ENCODE results near the gene BMF.
A peak's percentile ranks its signal among the peaks of the same experiment; 100 is the strongest.
"Not testable (repeated sequence)": the region's sequence is repeated elsewhere in the genome, so short reads cannot be mapped to it uniquely, and the experiment has no call there.

The BMF gene

GRCh38 chr15:40087991-40088928 is 20.4 kb downstream of the BMF start:
- DNase-seq (ENCODE audit: low spot score), result no peak

- DNase-seq (ENCODE audit: low spot score), result no peak
Observed at GRCh38 chr15:40087068-40087810, 21.4 kb downstream of the BMF start.

GRCh38 chr15:40085266-40085665 is 23.4 kb downstream of the BMF start:
- no peak for DNase-seq (ENCODE audit: low spot score)

DNA sequence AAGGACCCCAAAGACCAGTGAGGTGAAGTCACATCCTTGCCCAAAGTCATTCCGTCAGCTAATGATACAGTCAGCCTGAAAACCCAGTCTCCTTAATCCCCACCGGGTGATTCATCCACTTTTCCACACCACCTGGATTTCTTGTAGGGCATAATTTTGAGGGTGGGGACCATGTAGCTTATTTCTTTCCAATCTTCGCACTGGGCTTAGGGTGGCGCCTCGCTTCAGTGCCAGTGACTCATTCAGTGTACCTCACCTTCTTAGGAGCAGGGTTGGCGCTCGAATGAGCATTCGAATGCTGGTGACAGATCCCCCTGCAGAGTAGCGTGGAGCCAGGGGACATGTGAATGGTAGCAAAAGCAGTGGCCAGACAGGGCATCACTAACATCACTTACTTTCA is 24.0 kb downstream of the BMF start:
- no peak for DNase-seq (ENCODE audit: low spot score)

GRCh38 chr15:40082195-40082883 is 26.3 kb downstream of the BMF start:
- no peak for DNase-seq (ENCODE audit: low spot score)

- DNase-seq (ENCODE audit: low spot score), result peak; percentile 94
Observed at GRCh38 chr15:40081691-40082194, 26.9 kb downstream of the BMF start.

GRCh38 chr15:40080847-40081246 is 27.8 kb downstream of the BMF start:
- DNase-seq (ENCODE audit: low spot score), result no peak

DNA sequence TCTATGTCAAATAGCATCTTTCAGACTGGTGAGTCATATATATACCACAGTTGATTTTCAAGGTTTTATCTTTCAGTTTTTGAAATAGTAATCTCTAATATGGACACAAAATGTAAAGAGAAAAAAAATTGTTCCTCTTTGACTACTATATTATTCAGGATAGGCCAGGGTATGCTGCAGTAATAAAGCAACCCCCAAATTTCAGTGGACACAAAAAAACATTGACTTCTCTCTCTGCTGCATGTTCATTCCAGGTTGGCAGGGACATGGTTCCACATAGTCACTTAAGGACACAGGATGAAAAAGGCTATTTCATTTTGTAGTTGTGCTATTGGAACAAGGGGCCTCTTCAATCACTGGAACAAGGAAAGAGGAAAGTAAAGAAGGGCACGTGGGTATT is 28.6 kb downstream of the BMF start:
- no peak for DNase-seq (ENCODE audit: low spot score)

DNA sequence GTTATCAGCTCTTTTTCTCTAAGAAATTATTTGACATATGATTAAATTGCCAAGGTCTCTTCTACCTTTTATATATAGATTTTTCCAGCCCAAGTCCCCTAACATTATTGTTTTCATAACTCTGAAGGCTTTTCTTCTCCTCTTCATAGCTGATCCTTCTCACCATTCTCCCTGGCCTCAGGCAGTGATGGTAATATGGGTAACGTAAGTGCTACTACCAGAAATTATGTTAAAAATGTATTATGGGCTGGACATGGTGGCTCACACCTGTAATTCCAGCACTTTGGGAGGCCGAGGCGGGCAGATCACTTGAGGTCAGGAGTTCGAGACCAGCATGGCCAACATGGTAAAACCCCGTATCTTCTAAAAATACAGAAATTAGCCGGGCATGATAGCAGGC is 29.2 kb downstream of the BMF start:
- DNase-seq (ENCODE audit: low spot score), result no peak

- no peak for DNase-seq (ENCODE audit: low spot score)
Observed at GRCh38 chr15:40075298-40076044, 33.2 kb downstream of the BMF start.

DNA sequence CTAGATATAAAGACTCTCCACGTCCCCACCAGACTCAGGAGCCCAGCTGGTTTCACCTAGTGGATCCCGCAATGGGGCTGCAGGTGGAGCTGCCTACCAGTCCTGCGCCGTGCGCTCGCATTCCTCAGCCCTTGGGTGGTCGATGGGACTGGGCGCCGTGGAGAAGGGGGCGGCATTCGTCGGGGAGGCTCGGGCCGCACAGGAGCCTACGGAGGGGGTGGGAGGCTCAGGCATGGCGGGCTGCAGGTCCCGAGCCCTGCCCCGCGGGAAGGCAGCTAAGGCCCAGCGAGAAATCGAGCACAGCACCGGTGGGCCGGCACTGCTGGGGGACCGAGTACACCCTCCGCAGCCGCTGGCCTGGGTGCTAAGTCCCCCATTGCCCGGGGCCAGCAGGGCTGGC is 34.0 kb downstream of the BMF start:
- not testable (repeated sequence) for DNase-seq (ENCODE audit: low spot score)

DNA sequence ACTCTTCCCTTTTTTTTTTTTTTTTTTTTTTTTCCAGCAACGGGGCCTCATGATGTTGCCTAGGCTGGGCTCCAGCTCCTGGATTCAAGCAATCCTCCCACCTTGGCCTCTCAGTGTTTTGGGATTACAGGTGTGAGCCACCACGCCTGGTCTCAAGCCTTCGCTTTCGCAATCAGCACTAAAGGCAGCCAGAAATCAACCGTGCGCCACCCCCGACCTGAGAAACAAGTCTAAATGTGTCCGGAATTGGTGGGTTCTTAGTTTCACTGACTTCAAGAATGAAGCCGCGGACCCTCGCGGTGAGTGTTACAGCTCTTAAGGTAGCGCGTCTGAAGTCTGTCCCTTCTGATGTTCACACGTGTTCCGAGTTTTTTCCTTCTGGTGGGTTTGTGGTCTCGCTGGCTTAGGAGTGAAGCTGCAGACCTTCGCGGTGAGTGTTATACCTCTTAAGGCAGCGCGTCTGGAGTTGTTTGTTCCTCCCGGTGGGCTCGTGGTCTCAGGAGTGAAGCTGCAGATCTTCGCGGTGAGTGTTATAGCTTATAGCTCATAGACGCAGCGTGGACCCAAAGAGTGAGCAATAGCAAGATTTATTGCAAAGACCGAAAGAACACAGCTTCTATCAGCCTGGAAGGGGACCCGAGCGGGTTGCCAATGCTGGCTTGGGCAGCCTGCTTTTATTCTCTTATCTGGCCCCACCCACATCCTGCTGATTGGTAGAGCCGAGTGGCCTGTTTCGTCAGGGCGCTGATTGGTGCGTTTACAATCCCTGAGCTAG is 34.8 kb downstream of the BMF start:
- not testable (repeated sequence) for DNase-seq (ENCODE audit: low spot score)

- DNase-seq (ENCODE audit: low spot score), result no peak
Observed at GRCh38 chr15:40072216-40072990, 36.3 kb downstream of the BMF start.

DNA sequence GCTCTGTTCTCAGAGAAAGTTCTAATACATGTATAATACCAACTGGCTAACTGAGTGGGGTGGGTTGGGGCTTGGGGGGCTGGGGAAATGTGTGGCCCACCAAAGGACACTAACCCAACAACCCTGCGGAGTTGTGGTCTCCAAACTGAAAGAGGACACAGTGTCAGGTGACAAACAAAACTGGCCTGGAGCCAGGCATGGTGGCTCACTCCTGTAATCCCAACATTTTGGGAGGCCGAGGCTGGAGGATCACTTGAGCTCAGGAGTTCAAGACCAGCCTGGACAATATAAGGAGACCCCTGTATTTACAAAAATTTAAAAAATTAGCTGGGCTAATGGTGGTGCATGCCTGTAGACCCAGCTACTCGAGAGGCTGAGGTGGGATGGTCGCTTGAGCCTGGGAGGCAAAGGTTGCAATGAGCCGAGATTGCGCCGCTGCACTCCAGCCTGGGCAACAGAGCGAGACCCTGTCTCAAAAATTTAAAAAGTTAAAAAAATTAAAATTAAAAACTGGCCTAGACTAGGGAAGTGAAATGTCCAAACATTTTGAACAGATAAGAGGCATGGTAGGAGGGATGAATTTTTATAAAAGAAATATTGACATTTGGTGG is 38.0 kb downstream of the BMF start:
- no peak for DNase-seq (ENCODE audit: low spot score)

DNA sequence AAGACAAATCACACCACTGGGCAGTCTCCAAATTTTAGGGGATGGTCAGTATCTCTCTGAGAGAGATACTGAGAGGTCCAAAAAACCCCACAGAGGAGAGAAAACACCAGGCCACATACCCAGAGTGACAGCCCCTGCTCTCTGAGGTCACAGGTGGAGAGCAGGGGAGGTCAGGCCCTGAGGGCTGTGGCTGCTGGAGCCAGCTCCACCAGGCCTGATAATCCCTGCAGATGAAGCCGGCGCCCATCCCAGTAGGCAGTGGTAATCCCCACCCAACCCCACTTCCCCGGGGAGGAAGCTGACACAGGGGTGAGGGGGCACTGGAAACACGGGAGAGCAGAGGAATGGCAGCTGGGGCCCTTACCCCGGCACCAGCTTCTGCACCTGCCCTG is 38.5 kb downstream of the BMF start:
- DNase-seq (ENCODE audit: low spot score), result no peak

GRCh38 chr15:40069178-40070165 is 39.2 kb downstream of the BMF start:
- peak; percentile 98 for DNase-seq (ENCODE audit: low spot score)

DNA sequence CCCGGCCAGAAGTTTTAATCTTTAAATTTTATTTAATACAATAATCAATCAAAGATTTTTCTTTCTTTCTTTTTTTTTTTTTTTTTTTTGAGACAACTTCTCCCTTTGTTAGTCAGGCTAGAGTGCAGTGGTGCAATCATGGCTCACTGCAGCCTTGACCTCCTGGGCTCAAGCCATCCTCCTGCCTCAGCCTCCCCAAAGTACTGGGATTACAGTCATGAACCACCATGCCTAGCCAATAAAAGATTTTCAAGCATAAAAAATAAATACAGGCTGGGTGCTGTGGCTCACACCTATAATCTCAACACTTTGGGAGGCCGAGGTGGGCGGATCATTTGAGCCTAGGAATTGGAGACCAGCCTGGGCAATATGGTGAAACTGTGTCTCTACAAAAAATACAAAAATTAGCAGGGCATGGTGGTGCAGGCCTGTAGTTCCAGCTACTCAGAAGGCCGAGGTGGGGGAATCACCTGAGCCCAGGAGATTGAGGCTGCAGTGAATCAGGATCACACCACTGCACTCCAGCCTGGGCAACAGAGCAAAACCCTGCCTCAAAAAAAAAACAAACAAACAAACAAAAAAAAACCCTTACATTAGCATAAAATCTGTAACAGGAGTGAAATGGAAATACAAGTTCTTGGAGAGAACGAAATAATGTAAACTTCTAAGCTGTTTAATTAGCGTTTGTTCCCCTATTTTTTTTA is 40.6 kb downstream of the BMF start:
- no peak for DNase-seq (ENCODE audit: low spot score)

GRCh38 chr15:40066589-40066988 is 42.1 kb downstream of the BMF start:
- DNase-seq (ENCODE audit: low spot score), result no peak
